B cell (primary cell): ENCODE measurements around the gene GRIK2. TPM values are rescaled to one million over a fixed set of nuclear protein-coding genes. Genes with fewer than 3 reads are reported as not detected.

Experiments
- ATAC-seq: fragments of 200-7000 bp; cut with Tn5 transposase; one replicate; pipeline ENCODE4 v1.10.0; 2021; ENCODE audit warnings: low read depth, mild to moderate bottlenecking, moderate number of reproducible peaks, moderate library complexity
- CTCF ChIA-PET: fragments of 350-600 bp; sonication (Branson Sonifier 250); formaldehyde crosslinking; loops from one replicate; lab custom pipeline; 2021; ENCODE audit warnings: antibody characterized with exemption, inconsistent platforms; lab: Charles Lee
- POLR2A ChIA-PET: fragments of 350-600 bp; sonication (Branson Sonifier 250); formaldehyde crosslinking; loops from one replicate; lab custom pipeline; 2021; ENCODE audit warnings: antibody characterized with exemption; lab: Charles Lee
- DNase-seq: peaks from one replicate; pipeline ENCODE4 v3.0.0; 2013
- H2AFZ ChIP-seq: 2 replicates; pipeline ENCODE4 v1.6.1; 2012; ENCODE audit warnings: mild to moderate bottlenecking, low read depth, low read length; ENCODE audit not compliant: insufficient read depth, poor library complexity, severe bottlenecking
- H3K27ac ChIP-seq, 2 donors: 1 replicate in 1 of 2; 2 replicates in 1 of 2; pipeline ENCODE4 v1.5.1; 2012 to 2013; ENCODE audit warnings: low read length in 2 of 2, mild to moderate bottlenecking in 2 of 2, moderate library complexity in 1 of 2
- H3K27me3 ChIP-seq, 4 experiments: fragments of 200-600 bp in 1 of 4; sonication (generic) in 1 of 4; replicated peaks in 1 of 4; 1 replicate in 2 of 4; 2 replicates in 2 of 4; pipeline versions ENCODE4 v1.6.1 to v1.7.0; 2013 to 2016; ENCODE audit warnings: low read length in 3 of 4, mild to moderate bottlenecking in 2 of 4, mixed read lengths in 1 of 4, moderate library complexity in 1 of 4; ENCODE audit not compliant: insufficient read depth in 4 of 4, control insufficient read depth in 3 of 4; ENCODE audit errors: control extremely low read depth in 1 of 4
- H3K36me3 ChIP-seq, 2 experiments: replicated peaks in 1 of 2; 1 replicate in 1 of 2; 2 replicates in 1 of 2; pipeline versions ENCODE4 v1.6.1 to v1.7.1; 2013; ENCODE audit warnings: low read length in 1 of 2; ENCODE audit not compliant: insufficient read depth in 2 of 2, control insufficient read depth in 1 of 2; ENCODE audit errors: control extremely low read depth in 1 of 2, extremely low read depth in 1 of 2
- H3K4me1 ChIP-seq, 2 donors: fragments of 200-600 bp in 1 of 2; sonication (generic) in 1 of 2; 1 replicate in 1 of 2; 2 replicates in 1 of 2; pipeline versions ENCODE4 v1.5.1 to v1.6.1; 2013 to 2017; ENCODE audit warnings: low read length in 2 of 2; ENCODE audit not compliant: control insufficient read depth in 2 of 2, insufficient read depth in 2 of 2
- H3K4me2 ChIP-seq: replicated peaks from 2 replicates; pipeline ENCODE3; 2012; ENCODE audit warnings: mild to moderate bottlenecking, low read depth, low read length; ENCODE audit not compliant: poor library complexity, severe bottlenecking
- H3K4me3 ChIP-seq, 5 experiments: fragments of 200-600 bp in 1 of 5; sonication (generic) in 1 of 5; 1 replicate in 3 of 5; 2 replicates in 2 of 5; pipeline versions ENCODE4 v1.5.1 to v1.7.0; 2011 to 2016; ENCODE audit warnings: low read length in 4 of 5, mild to moderate bottlenecking in 4 of 5, low read depth in 2 of 5, control low read depth in 1 of 5, moderate library complexity in 1 of 5; ENCODE audit not compliant: insufficient read depth in 1 of 5; ENCODE audit errors: control extremely low read depth in 1 of 5, extremely low read depth in 1 of 5
- H3K79me2 ChIP-seq: fragments of 200-600 bp; sonication (generic); one replicate; pipeline ENCODE4 v1.6.0; 2016; ENCODE audit warnings: low read length; ENCODE audit not compliant: control insufficient read depth, insufficient read depth
- H3K9ac ChIP-seq: fragments of 200-600 bp; sonication (generic); 2 replicates; pipeline ENCODE4 v1.6.1; 2017; ENCODE audit warnings: mild to moderate bottlenecking, low read length, moderate library complexity
- H3K9me3 ChIP-seq, 3 donors: one replicate each; pipeline versions ENCODE4 v1.6.1 to v1.7.1; 2013; ENCODE audit warnings: low read length in 2 of 3; ENCODE audit not compliant: control insufficient read depth in 2 of 3, insufficient read depth in 1 of 3; ENCODE audit errors: control extremely low read depth in 1 of 3
- H4K20me1 ChIP-seq: 2 replicates; pipeline ENCODE4 v1.6.0; 2012; ENCODE audit warnings: mild to moderate bottlenecking, low read length; ENCODE audit not compliant: insufficient read depth, control insufficient read depth, poor library complexity, severe bottlenecking
- H3K27ac Mint-ChIP-seq: one replicate; pipeline ENCODE4 v1.8.0; 2021; ENCODE audit warnings: mixed read lengths
- H3K27me3 Mint-ChIP-seq: one replicate; pipeline ENCODE4 v1.8.0; 2021; ENCODE audit warnings: mixed read lengths
- H3K4me1 Mint-ChIP-seq: one replicate; pipeline ENCODE4 v1.8.0; 2021; ENCODE audit warnings: mixed read lengths
- H3K4me3 Mint-ChIP-seq: one replicate; pipeline ENCODE4 v1.8.0; 2021; ENCODE audit warnings: mixed read lengths
- H3K9me3 Mint-ChIP-seq: one replicate; pipeline ENCODE4 v1.8.0; 2022; ENCODE audit warnings: mixed read lengths; ENCODE audit not compliant: insufficient read depth
- EZH2 ChIP-seq: IDR thresholded peaks from 2 replicates; pipeline ENCODE4 v1.6.1; 2012; ENCODE audit warnings: borderline replicate concordance, low read depth, mild to moderate bottlenecking, moderate library complexity, low read length; ENCODE audit not compliant: insufficient read depth, poor library complexity, severe bottlenecking
- WGBS: methylation state at CpG from one replicate; pipeline ENCODE4 v1.1.5; 2013; ENCODE audit warnings: missing lambda C conversion rate; ENCODE audit not compliant: insufficient coverage; 5-methylcytosine and 5-hydroxymethylcytosine counted together
- intact Hi-C: fragments of 100-400 bp; cut with micrococcal nuclease; formaldehyde crosslinking; loops from one replicate; pipeline ENCODE4 v1.10.0; 2022
- polyA plus RNA-seq: library from polyadenylated mRNA; depleted of rRNA; stranded (reverse); fragments of >200 nt; gene quantifications from 2 replicates; pipeline ENCODE4 v1.2.3, GENCODE V29; 2012
- total RNA-seq, 2 donors: library from RNA; stranded (reverse); fragments of 120-200 nt in 1 of 2; gene quantifications; 1 replicate in 1 of 2; 2 replicates in 1 of 2; pipeline versions ENCODE4 v1.2.3 to v1.2.4, GENCODE V29; 2013 to 2022
- TF ChIP-seq, protein P1 (sequence below): fragments of 200-600 bp; IDR thresholded peaks from one replicate; pipeline ENCODE4 v1.8.0; 2022; ENCODE audit warnings: antibody characterized with exemption, mild to moderate bottlenecking

Gene GRIK2
- total and polyA plus RNA-seq, 2 donors (not counting 1 experiment from before 2014, with no cell fraction given): not detected

DNA sequence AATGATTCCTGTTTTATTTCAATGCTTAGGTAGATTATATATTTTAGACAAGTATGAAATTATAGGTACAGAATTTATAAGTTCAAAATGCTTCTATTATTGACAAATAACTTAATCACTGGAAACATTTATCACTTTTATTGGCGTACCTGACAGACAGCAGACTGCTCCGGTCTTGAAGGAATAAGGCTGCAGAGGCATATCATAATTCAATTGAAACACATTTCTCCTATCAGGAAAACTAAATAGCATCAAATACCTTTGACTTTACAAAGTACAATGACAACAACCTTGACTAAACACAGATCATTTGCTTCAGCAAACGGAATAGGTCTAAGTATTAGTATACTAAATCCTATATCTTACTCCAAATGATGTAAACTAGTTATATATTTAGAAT is 91.3 kb downstream of the GRIK2 start:
- no peak overlapping the region for H3K4me3 Mint-ChIP-seq
- Histone ChIP-seq H3K4me1 (no peaks in the 10 kb centered on the region), H3K9ac (no peak overlapping the region), H2AFZ (no peak overlapping the region), H3K9me3 (no peaks in the 10 kb centered on the region), H3K27me3 (no peaks in the 10 kb centered on the region), H3K4me2 (no peak overlapping the region), H3K27ac (no peak overlapping the region), H3K79me2 (no peaks in the 10 kb centered on the region), H3K4me3 (no peak overlapping the region), H4K20me1 (no peaks in the 10 kb centered on the region), H3K36me3 (no peaks in the 10 kb centered on the region)
- DNase-seq (no peak), ATAC-seq (no peak)
- WGBS: 100% methylated on average over 2 of the region's 3 CpGs
- ChIA-PET CTCF (no interaction called here), POLR2A (no interaction called here)
- TF ChIP-seq, protein P1, sequence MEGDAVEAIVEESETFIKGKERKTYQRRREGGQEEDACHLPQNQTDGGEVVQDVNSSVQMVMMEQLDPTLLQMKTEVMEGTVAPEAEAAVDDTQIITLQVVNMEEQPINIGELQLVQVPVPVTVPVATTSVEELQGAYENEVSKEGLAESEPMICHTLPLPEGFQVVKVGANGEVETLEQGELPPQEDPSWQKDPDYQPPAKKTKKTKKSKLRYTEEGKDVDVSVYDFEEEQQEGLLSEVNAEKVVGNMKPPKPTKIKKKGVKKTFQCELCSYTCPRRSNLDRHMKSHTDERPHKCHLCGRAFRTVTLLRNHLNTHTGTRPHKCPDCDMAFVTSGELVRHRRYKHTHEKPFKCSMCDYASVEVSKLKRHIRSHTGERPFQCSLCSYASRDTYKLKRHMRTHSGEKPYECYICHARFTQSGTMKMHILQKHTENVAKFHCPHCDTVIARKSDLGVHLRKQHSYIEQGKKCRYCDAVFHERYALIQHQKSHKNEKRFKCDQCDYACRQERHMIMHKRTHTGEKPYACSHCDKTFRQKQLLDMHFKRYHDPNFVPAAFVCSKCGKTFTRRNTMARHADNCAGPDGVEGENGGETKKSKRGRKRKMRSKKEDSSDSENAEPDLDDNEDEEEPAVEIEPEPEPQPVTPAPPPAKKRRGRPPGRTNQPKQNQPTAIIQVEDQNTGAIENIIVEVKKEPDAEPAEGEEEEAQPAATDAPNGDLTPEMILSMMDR: no peak
- no peak for TF ChIP-seq EZH2
- no peaks in the 10 kb centered on the region for H3K9me3 Mint-ChIP-seq
- H3K27ac Mint-ChIP-seq: no peak overlapping the region
- no peaks in the 10 kb centered on the region for H3K27me3 Mint-ChIP-seq
- intact Hi-C loops: no loop called here
- H3K4me1 Mint-ChIP-seq: no peaks in the 10 kb centered on the region

DNA sequence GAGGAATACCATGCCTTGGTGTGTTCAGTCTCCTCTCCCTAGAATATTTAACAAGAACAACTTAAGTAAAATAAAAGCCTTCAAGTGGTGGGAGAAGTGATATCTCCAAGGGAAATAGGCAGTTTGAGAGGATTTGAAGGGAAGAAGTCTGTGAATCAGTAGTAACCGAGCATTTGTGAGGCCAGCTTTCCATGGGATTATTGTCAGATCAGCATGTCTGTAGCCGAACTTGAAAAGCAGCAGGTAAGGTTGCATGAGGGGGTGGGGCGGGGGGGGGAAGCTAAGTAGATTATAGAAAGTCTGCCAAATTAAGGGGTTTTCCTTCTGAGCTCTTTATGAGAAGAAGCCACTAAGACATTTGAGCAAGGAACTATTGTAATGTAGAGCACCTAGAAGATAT is 92.6 kb downstream of the GRIK2 start:
- Histone ChIP-seq H3K9me3 (no peaks in the 10 kb centered on the region), H3K4me3 (no peak overlapping the region), H3K27ac (no peak overlapping the region), H3K4me1 (no peaks in the 10 kb centered on the region), H4K20me1 (no peaks in the 10 kb centered on the region), H3K36me3 (no peaks in the 10 kb centered on the region), H3K4me2 (no peak overlapping the region), H2AFZ (no peak overlapping the region), H3K9ac (no peak overlapping the region), H3K79me2 (no peaks in the 10 kb centered on the region), H3K27me3 (no peaks in the 10 kb centered on the region)
- ChIA-PET POLR2A (no interaction called here), CTCF (no interaction called here)
- H3K27me3 Mint-ChIP-seq: no peaks in the 10 kb centered on the region
- intact Hi-C loops: no loop called here
- ATAC-seq (no peak), DNase-seq (no peak)
- no peaks in the 10 kb centered on the region for H3K9me3 Mint-ChIP-seq
- no peak overlapping the region for H3K27ac Mint-ChIP-seq
- 51% methylated on average over 3 of the region's 3 CpGs for WGBS
- no peaks in the 10 kb centered on the region for H3K4me1 Mint-ChIP-seq
- H3K4me3 Mint-ChIP-seq: no peak overlapping the region
- TF ChIP-seq, protein P1: no peak
- no peak for TF ChIP-seq EZH2
